Astrocyte of the spinal cord (primary cell): ENCODE data around the gene SMIM38.

Experiments used
- DNase-seq: peaks from one replicate; pipeline ENCODE4 v3.0.0; 2011; ENCODE audit warnings: low read depth, low spot score
- H3K4me3 ChIP-seq: 2 replicates; pipeline ENCODE4 v1.5.1; 2011; ENCODE audit warnings: low read depth, mild to moderate bottlenecking, low read length, moderate library complexity
- in situ Hi-C: cut with HindIII; loops from 2 replicates; pipeline ENCODE4 v1.10.0; 2017; ENCODE audit warnings: low sequenced_read_pairs
- TF ChIP-seq, protein P1 (sequence below): IDR thresholded peaks from 2 replicates; pipeline ENCODE4 v1.5.1; 2012; ENCODE audit warnings: low read depth, mild to moderate bottlenecking, low read length, inconsistent platforms

SMIM38 gene

GRCh38 chr11:69121621-69122325, 34.0 kb upstream of the SMIM38 start:
- no peak for DNase-seq
- in situ Hi-C loops = loop anchor here (25.0 kb wide), 1 partner anchor 541 kb away; no protein-coding TSS in a partner anchor
- H3K4me3 ChIP-seq = no peak overlapping the region
- TF ChIP-seq, protein P1, sequence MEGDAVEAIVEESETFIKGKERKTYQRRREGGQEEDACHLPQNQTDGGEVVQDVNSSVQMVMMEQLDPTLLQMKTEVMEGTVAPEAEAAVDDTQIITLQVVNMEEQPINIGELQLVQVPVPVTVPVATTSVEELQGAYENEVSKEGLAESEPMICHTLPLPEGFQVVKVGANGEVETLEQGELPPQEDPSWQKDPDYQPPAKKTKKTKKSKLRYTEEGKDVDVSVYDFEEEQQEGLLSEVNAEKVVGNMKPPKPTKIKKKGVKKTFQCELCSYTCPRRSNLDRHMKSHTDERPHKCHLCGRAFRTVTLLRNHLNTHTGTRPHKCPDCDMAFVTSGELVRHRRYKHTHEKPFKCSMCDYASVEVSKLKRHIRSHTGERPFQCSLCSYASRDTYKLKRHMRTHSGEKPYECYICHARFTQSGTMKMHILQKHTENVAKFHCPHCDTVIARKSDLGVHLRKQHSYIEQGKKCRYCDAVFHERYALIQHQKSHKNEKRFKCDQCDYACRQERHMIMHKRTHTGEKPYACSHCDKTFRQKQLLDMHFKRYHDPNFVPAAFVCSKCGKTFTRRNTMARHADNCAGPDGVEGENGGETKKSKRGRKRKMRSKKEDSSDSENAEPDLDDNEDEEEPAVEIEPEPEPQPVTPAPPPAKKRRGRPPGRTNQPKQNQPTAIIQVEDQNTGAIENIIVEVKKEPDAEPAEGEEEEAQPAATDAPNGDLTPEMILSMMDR = no peak

DNA sequence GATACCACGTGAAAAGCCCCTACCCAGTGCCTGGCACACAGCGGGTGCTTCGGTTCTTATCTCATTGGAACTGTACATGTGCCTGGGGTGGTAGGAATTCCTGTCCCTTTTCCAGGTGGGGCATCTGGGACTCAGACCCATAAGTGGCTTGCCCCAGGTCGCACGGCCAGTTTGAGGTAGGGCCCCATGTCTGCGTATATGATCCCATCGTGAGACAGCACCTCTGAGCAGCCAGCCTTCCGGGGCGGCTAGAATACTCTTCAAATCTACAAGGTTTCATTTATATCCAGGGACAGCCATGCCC, 33.5 kb upstream of the SMIM38 start:
- no peak overlapping the region for H3K4me3 ChIP-seq
- in situ Hi-C loops = loop anchor here (25.0 kb wide), 1 partner anchor 540 kb away; no protein-coding TSS in a partner anchor
- TF ChIP-seq, protein P1 = no peak
- DNase-seq = no peak

GRCh38 chr11:69122630-69123431, 32.9 kb upstream of the SMIM38 start:
- peak; percentile 69 for DNase-seq
- in situ Hi-C loops = loop anchor here (25.0 kb wide), 1 partner anchor 539 kb away; no protein-coding TSS in a partner anchor
- H3K4me3 ChIP-seq = no peak overlapping the region
- TF ChIP-seq, protein P1 = no peak

- no peak overlapping the region for H3K4me3 ChIP-seq
- TF ChIP-seq, protein P1 = no peak
- DNase-seq = no peak
- in situ Hi-C loops = loop anchor here (25.0 kb wide), 1 partner anchor 538 kb away; no protein-coding TSS in a partner anchor
Measured at GRCh38 chr11:69123593-69124545, 31.9 kb upstream of the SMIM38 start.

DNA sequence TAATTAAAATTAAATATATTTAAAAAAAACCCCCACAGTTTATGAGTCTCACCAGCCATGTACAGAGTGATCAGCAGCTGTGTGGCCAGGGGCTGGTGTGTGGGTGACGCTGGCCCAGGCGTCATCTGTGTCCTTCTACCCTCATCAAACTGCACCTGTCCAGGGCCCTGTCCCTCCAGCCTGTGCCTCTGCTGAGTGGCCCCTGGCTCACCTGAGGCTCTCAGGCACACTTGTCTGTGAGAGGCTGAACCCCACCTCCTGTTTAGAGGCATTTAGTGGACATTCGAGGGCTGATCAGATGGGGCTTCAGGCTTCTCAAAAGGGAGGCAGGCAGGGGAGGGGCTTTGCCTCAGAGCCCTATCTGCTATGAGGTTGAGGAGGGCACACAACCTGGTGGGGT, 29.9 kb upstream of the SMIM38 start:
- TF ChIP-seq, protein P1 = no peak
- in situ Hi-C loops = no loop called here
- H3K4me3 ChIP-seq = no peak overlapping the region
- DNase-seq = no peak

- DNase-seq = no peak
- TF ChIP-seq, protein P1 = no peak
- no peak overlapping the region for H3K4me3 ChIP-seq
- in situ Hi-C loops = no loop called here
Measured at GRCh38 chr11:69126286-69126685, 29.4 kb upstream of the SMIM38 start.
